ENCODE measurements around the gene AXIN1. TPM values are rescaled to one million over a fixed set of nuclear protein-coding genes. Genes with fewer than 3 reads are reported as not detected.
"Not testable (repeated sequence)": the region's sequence is repeated elsewhere in the genome, so short reads cannot be mapped to it uniquely, and the experiment has no call there.

The AXIN1 gene
- total RNA-seq, 1 experiment from 2014 or later: 52.4 TPM

DNA sequence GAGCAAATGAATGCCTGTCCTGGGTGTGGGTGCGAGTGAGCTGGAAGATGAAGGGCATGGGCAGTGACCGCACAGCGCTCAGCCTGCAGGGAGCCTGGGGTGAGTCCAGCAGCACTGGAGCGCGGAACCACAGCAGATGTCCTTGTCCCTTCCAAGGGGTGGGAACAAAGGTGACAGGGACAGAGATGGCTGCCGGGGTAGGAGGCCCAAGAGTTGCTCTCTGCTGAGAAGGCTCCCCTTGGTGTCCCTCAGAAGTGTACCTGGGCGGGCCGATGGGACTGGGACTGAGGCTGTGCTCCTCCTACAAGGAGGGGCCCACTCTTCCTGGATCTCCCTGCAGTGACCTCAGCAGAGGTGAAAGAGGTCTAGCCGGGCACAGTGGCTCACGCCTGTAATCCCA lies 36.8 kb upstream of the AXIN1 start:
- H3K36me3 ChIP-seq (replicated peaks; ENCODE audit: control insufficient read depth, insufficient read depth, low read length): no peaks in the 10 kb centered on the region
- DNase-seq: no peak

DNA sequence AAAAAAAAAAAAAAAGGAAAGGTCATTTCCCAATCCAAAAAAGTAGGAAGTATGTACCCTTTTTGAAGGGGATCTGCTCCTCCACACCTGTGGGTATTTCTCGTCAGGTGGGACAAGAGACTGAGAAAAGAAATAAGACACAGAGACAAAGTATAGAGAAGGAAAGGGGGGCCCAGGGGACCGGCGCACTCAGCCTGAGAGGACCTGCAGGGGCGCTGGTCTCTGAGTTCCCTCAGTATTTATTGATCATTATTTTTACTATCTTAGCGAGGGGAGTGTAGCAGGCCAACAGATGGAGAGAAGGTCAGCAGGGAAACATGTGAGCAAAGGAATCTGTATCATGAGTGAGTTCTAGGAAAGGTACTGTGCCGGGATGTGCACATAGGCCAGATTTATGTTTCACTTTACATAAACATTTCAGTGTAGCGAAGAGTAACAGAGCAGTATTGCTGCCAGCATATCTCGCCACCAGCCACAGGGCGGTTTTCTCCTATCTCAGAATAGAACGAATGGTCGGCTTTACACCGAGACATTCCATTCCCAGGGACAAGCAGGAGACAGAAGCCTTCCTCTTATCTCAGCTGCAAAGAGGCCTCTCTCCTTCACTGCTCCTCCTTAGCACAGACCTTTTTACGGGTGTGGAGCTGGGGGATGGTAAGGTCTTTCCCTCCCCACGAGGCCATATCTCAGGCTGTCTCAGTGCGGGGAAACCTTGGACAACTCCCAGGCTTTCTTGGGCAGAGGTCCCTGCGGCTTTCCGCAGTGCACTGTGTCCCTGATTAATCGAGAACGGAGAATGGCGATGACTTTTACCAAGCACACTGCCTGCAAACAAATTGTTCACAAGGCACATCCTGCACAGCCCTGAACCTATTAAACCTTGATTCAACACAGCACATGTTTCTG lies 35.5 kb upstream of the AXIN1 start:
- H3K4me3 ChIP-seq (ENCODE audit: insufficient read depth, low read depth, low read length); DNase-seq: not testable (repeated sequence)

More for the DNA sequence above, 36.8 kb upstream of the AXIN1 start:
- Histone ChIP-seq H3K4me3 (ENCODE audit: insufficient read depth, low read depth, low read length) (no peak overlapping the region), H3K27me3 (ENCODE audit: control insufficient read depth, insufficient read depth, low read length) (no peaks in the 10 kb centered on the region)

GRCh38 chr16:386641-387156 lies 34.2 kb upstream of the AXIN1 start:
- Histone ChIP-seq H3K36me3 (replicated peaks; ENCODE audit: control insufficient read depth, insufficient read depth, low read length) (no peaks in the 10 kb centered on the region), H3K4me3 (ENCODE audit: insufficient read depth, low read depth, low read length) (no peak overlapping the region), H3K27me3 (ENCODE audit: control insufficient read depth, insufficient read depth, low read length) (no peaks in the 10 kb centered on the region)
- DNase-seq: no peak

More for the DNA sequence above, 35.5 kb upstream of the AXIN1 start:
- H3K36me3 ChIP-seq (replicated peaks; ENCODE audit: control insufficient read depth, insufficient read depth, low read length); H3K27me3 ChIP-seq (ENCODE audit: control insufficient read depth, insufficient read depth, low read length): not testable (repeated sequence)

- H3K36me3 ChIP-seq (replicated peaks; ENCODE audit: control insufficient read depth, insufficient read depth, low read length): no peaks in the 10 kb centered on the region
- peak; percentile 85 for DNase-seq
- H3K4me3 ChIP-seq (ENCODE audit: insufficient read depth, low read depth, low read length): peak overlapping the region; percentile 32
- no peaks in the 10 kb centered on the region for H3K27me3 ChIP-seq (ENCODE audit: control insufficient read depth, insufficient read depth, low read length)
Observed at GRCh38 chr16:383326-384051, 31.0 kb upstream of the AXIN1 start.

DNA sequence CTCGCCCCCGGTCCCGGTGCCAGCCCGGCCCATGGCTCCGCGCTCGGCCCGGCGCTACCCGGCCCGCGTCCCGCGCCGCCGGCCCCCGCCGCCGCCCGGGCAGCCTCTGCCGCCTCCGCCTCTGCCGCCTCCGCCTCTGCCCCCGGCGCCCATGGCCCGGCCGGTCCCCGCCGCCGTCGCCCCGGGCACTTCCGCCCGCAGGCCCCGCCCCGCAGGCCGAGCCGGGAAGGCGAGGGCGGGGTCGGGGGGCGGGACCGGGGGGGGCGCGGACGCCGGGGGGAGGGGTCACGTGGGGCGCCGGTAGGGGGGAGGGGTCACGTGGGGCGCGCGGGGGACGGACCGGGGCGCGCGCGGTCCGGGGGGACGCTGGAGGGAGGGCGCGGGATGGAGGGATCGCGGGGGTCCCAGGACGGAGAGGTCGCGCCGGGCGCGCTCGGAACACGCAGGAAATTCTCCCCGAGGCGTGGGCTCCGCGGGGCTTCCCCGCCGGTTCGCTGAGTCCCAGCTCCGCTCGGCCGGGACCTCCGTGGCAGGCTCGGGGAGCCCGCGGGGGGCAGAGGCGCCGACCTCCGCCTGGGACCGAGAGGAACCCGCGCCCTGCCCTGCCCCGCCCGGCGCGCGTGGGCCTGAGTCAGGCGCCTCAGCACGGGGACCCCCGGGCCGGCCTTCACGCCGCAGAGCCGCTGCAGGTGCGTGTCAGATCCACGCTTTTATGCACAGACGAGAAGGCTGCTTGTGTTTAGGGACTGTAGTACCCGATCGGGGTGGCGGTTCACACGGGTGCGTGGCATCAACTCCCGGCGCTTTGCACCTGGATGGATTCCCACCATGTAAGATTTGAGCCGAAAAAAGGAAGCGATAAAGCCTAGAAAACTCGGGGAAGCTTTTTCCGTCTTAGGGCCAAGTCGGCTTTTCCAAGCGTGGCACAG lies 29.5 kb upstream of the AXIN1 start, which contains the start of gene PGAP6:
Gene PGAP6, minus strand, starts transcription at position 190 of the 929 bp plus-strand sequence. Its CDS starts 157 bp downstream, at position 33.
- no peaks in the 10 kb centered on the region for H3K27me3 ChIP-seq (ENCODE audit: control insufficient read depth, insufficient read depth, low read length)

DNA sequence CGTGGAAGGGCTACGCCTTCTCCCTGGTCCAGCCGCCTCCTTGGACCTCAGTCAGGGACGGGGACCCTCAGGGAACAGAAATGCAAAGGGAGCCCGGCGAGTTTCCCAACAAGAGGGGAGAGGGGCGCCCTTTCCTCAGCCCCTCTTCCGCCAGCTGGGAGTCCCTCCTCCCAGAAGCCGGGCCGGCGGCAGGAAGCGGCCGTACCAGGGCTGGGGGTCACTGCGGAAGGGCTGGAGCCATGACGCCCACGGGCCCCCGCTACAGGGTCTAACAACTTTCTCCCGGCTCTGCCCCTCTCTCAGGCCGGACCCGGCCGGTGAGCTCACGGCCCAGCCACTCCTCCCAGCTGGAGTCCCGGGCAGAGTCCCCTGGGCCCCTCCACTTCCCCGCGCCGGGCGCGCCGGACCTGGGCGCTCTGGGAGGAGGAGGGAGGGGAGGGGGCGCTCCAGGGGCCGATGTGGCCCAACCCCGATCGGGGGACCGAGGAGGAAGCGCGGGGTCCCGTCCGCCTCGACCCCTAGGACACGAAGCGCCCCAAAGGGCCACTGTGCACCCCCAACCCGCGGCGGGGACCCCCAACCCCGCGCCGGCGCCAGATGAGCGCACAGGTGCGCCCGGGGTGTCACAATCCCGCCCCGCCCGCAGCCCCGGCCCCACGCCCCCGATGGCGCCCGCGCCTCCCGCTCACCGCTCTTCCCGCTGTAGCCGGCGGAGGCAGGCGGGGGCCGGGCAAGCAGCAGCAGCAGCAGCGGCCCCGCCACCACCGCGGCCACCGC lies 28.7 kb upstream of the AXIN1 start:
- H3K27me3 ChIP-seq (ENCODE audit: control insufficient read depth, insufficient read depth, low read length): no peaks in the 10 kb centered on the region
- peak; percentile 84 for DNase-seq
- H3K4me3 ChIP-seq (ENCODE audit: insufficient read depth, low read depth, low read length): peak overlapping the region; percentile 88
- H3K36me3 ChIP-seq (replicated peaks; ENCODE audit: control insufficient read depth, insufficient read depth, low read length): no peaks in the 10 kb centered on the region; the same call in none of the 2 replicates

More for the DNA sequence above, 29.5 kb upstream of the AXIN1 start, which contains the start of gene PGAP6:
- peak within 1 kb of the TSS; percentile 88 for H3K4me3 ChIP-seq (ENCODE audit: insufficient read depth, low read depth, low read length)
- no peaks in the 10 kb centered on the region; the same call in none of the 2 replicates for H3K36me3 ChIP-seq (replicated peaks; ENCODE audit: control insufficient read depth, insufficient read depth, low read length)
- DNase-seq: peak; percentile 97

GRCh38 chr16:380762-381011 lies 28.2 kb upstream of the AXIN1 start:
- Histone ChIP-seq H3K36me3 (replicated peaks; ENCODE audit: control insufficient read depth, insufficient read depth, low read length) (peaks cover 1% of the 10 kb centered on the region), H3K27me3 (ENCODE audit: control insufficient read depth, insufficient read depth, low read length) (no peaks in the 10 kb centered on the region), H3K4me3 (ENCODE audit: insufficient read depth, low read depth, low read length) (peak overlapping the region; percentile 88)
- no peak for DNase-seq

- Histone ChIP-seq H3K36me3 (replicated peaks; ENCODE audit: control insufficient read depth, insufficient read depth, low read length) (peaks cover 2% of the 10 kb centered on the region), H3K27me3 (ENCODE audit: control insufficient read depth, insufficient read depth, low read length) (no peaks in the 10 kb centered on the region), H3K4me3 (ENCODE audit: insufficient read depth, low read depth, low read length) (peak overlapping the region; percentile 88)
- DNase-seq: no peak
Observed at GRCh38 chr16:379961-380761, 27.6 kb upstream of the AXIN1 start.

- DNase-seq: peak; percentile 96
- Histone ChIP-seq H3K4me3 (ENCODE audit: insufficient read depth, low read depth, low read length) (no peak overlapping the region), H3K36me3 (replicated peaks; ENCODE audit: control insufficient read depth, insufficient read depth, low read length) (peaks cover 7% of the 10 kb centered on the region), H3K27me3 (ENCODE audit: control insufficient read depth, insufficient read depth, low read length) (no peaks in the 10 kb centered on the region)
Observed at GRCh38 chr16:379183-379960, 26.8 kb upstream of the AXIN1 start.

GRCh38 chr16:378821-379182 lies 26.3 kb upstream of the AXIN1 start:
- no peak overlapping the region for H3K4me3 ChIP-seq (ENCODE audit: insufficient read depth, low read depth, low read length)
- H3K27me3 ChIP-seq (ENCODE audit: control insufficient read depth, insufficient read depth, low read length): no peaks in the 10 kb centered on the region
- no peak for DNase-seq
- peaks cover 7% of the 10 kb centered on the region for H3K36me3 ChIP-seq (replicated peaks; ENCODE audit: control insufficient read depth, insufficient read depth, low read length)

DNA sequence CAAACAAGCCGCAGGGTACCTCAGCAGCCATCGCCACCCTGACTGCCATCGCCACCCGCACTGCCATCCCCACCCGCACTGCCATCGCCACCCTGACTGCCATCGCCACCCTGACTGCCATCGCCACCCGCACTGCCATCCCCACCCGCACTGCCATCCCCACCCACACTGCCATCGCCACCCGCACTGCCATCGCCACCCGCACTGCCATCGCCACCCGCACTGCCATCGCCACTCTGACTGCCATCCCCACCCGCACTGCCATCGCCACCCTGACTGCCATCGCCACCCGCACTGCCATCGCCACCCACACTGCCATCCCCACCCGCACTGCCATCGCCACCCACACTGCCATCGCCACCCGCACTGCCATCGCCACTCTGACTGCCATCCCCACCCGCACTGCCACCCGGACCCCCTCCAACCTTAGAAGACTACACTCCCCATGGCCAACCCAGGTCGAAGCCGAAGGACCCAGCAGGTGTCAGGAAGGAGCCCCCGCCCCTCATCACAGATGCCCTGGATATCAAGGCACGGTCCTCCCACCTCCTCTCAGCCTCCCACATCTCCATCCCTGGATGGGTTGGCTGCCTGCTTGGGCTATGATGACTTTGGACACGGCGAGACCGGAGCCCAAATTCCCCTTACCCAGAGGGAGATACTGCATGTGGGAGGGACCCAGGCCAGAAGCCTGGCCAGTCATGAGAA lies 25.7 kb upstream of the AXIN1 start:
- not testable (repeated sequence) for H3K27me3 ChIP-seq (ENCODE audit: control insufficient read depth, insufficient read depth, low read length); H3K36me3 ChIP-seq (replicated peaks; ENCODE audit: control insufficient read depth, insufficient read depth, low read length); H3K4me3 ChIP-seq (ENCODE audit: insufficient read depth, low read depth, low read length); DNase-seq

GRCh38 chr16:377419-377951 lies 25.0 kb upstream of the AXIN1 start:
- no peaks in the 10 kb centered on the region for H3K27me3 ChIP-seq (ENCODE audit: control insufficient read depth, insufficient read depth, low read length)

More at GRCh38 chr16:377419-377951, 25.0 kb upstream of the AXIN1 start:
- Histone ChIP-seq H3K4me3 (ENCODE audit: insufficient read depth, low read depth, low read length) (no peak overlapping the region), H3K36me3 (replicated peaks; ENCODE audit: control insufficient read depth, insufficient read depth, low read length) (peaks cover 11% of the 10 kb centered on the region)
- DNase-seq: no peak

Data from H7 (cell line).